Stimulated activated CD4-positive, alpha-beta T cell treated with anti-CD3 and anti-CD28 coated beads, Interleukin-1b, Interleukin-23, amount 100 ng/mL, for 24 hours (primary cell): ENCODE results near the gene SMIM38.
"Not testable (repeated sequence)": the region's sequence is repeated elsewhere in the genome, so short reads cannot be mapped to it uniquely, and the experiment has no call there.

ENCODE experiments used
- DNase-seq, 4 experiments: peaks; one replicate each; pipeline ENCODE4 v3.0.0-alpha.2; 2020; ENCODE audit warnings: low read depth in 4 of 4, low spot score in 1 of 4

The SMIM38 gene

GRCh38 chr11:69137151-69137844, 18.4 kb upstream of the SMIM38 start:
- DNase-seq, result no peak

- no peak for DNase-seq
Observed at GRCh38 chr11:69138265-69138664, 17.5 kb upstream of the SMIM38 start.

- not testable (repeated sequence) for DNase-seq
Observed at GRCh38 chr11:69140161-69140560, 15.6 kb upstream of the SMIM38 start.

GRCh38 chr11:69140635-69141034, 15.1 kb upstream of the SMIM38 start:
- no peak for DNase-seq

GRCh38 chr11:69141742-69142141, 14.0 kb upstream of the SMIM38 start:
- DNase-seq, result no peak

GRCh38 chr11:69142895-69143294, 12.8 kb upstream of the SMIM38 start:
- DNase-seq, result no peak

GRCh38 chr11:69144316-69145049, 11.3 kb upstream of the SMIM38 start:
- no peak for DNase-seq

GRCh38 chr11:69145050-69145380, 10.7 kb upstream of the SMIM38 start:
- DNase-seq, result no peak

GRCh38 chr11:69148377-69148762, 7.4 kb upstream of the SMIM38 start:
- DNase-seq, result no peak

GRCh38 chr11:69148806-69149205, 6.9 kb upstream of the SMIM38 start:
- DNase-seq, result no peak

GRCh38 chr11:69149338-69150045, 6.2 kb upstream of the SMIM38 start:
- not testable (repeated sequence) for DNase-seq

GRCh38 chr11:69150175-69150574, 5.6 kb upstream of the SMIM38 start:
- no peak for DNase-seq

GRCh38 chr11:69151836-69152235, 3.9 kb upstream of the SMIM38 start:
- DNase-seq, result no peak

GRCh38 chr11:69152733-69153421, 2.9 kb upstream of the SMIM38 start:
- no peak for DNase-seq

GRCh38 chr11:69153661-69154060, 2.1 kb upstream of the SMIM38 start:
- DNase-seq, result no peak

- DNase-seq, result no peak
Observed at GRCh38 chr11:69154211-69154913, 1.4 kb upstream of the SMIM38 start.

- no peak for DNase-seq
Observed at GRCh38 chr11:69154938-69155301, 815 bp upstream of the SMIM38 start.

- DNase-seq, result no peak
Observed at GRCh38 chr11:69156235-69156639, 502 bp downstream of the SMIM38 start.

GRCh38 chr11:69156673-69157155, 979 bp downstream of the SMIM38 start:
- no peak for DNase-seq

- DNase-seq, result no peak
Observed at GRCh38 chr11:69157156-69157821, 1.6 kb downstream of the SMIM38 start.
